ENCODE measurements around the gene SCAI.
"Not testable (repeated sequence)": the region's sequence is repeated elsewhere in the genome, so short reads cannot be mapped to it uniquely, and the experiment has no call there.

Gene SCAI

GRCh38 chr9:124940894-124941678 is 202.2 kb downstream of the SCAI start, which contains the start of gene GOLGA1:
TSS of gene GOLGA1 (minus strand) at chr9:124941083. CDS start at chr9:124938711, 2,372 bp downstream.
- DNase-seq, result peak; percentile 52

GRCh38 chr9:124940521-124940893 is 202.8 kb downstream of the SCAI start:
- DNase-seq, result no peak

- no peak for DNase-seq
These were observed 203.4 kb downstream of the SCAI start for GRCh38 chr9:124939944-124940343.

GRCh38 chr9:124934290-124934689 is 209.0 kb downstream of the SCAI start:
- no peak for DNase-seq

GRCh38 chr9:124932333-124932732 is 211.0 kb downstream of the SCAI start:
- no peak for DNase-seq

- no peak for DNase-seq
These were observed 213.9 kb downstream of the SCAI start for GRCh38 chr9:124929464-124929863.

GRCh38 chr9:124928116-124928515 is 215.2 kb downstream of the SCAI start:
- no peak for DNase-seq

GRCh38 chr9:124920394-124920793 is 222.9 kb downstream of the SCAI start:
- not testable (repeated sequence) for DNase-seq

GRCh38 chr9:124914753-124915405 is 228.4 kb downstream of the SCAI start:
- no peak for DNase-seq

GRCh38 chr9:124913378-124913777 is 229.9 kb downstream of the SCAI start:
- DNase-seq, result no peak

GRCh38 chr9:124911766-124912165 is 231.6 kb downstream of the SCAI start:
- DNase-seq, result no peak

- DNase-seq, result no peak
These were observed 235.2 kb downstream of the SCAI start for GRCh38 chr9:124908098-124908497.

GRCh38 chr9:124906966-124907365 is 236.4 kb downstream of the SCAI start:
- DNase-seq, result no peak

- no peak for DNase-seq
These were observed 243.5 kb downstream of the SCAI start for GRCh38 chr9:124899845-124900244.

GRCh38 chr9:124897570-124898460 is 245.5 kb downstream of the SCAI start:
- DNase-seq, result no peak

- DNase-seq, result no peak
These were observed 248.6 kb downstream of the SCAI start for GRCh38 chr9:124894741-124895170.

- DNase-seq, result no peak
These were observed 249.1 kb downstream of the SCAI start for GRCh38 chr9:124894035-124894740.

All from NCI-H526 treated with DMSO at 0.1 percent for 48 hours (cell line).